HG03575 (cell line): Measurements from ENCODE around the gene TNS3.
"Not testable (repeated sequence)": the region's sequence is repeated elsewhere in the genome, so short reads cannot be mapped to it uniquely, and the experiment has no call there.

ENCODE experiments used
- ATAC-seq: cut with Tn5 transposase; IDR thresholded peaks from one replicate; pipeline ENCODE4 v1.9.1; 2021; ENCODE audit not compliant: unreplicated experiment, insufficient number of reproducible peaks, low FRiP score; ENCODE audit errors: extremely low read depth

Gene TNS3

DNA sequence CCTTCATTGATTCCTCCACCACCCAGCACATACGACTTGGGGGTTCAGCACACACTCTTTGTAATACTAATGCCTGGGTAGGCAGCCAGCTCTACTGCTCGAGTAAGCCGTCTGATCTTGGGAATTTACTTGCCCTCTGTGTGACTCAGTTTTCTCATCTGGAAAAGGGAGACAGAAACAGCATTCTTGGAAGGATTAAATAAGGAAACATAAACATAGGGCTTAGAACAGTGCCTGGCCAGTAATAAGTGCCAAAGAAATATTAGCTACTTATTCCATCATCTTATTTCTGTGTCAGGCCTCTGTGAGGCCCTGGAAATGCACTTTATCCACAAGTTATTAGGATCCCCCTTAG, 130.1 kb downstream of the TNS3 start:
- no peak for ATAC-seq

DNA sequence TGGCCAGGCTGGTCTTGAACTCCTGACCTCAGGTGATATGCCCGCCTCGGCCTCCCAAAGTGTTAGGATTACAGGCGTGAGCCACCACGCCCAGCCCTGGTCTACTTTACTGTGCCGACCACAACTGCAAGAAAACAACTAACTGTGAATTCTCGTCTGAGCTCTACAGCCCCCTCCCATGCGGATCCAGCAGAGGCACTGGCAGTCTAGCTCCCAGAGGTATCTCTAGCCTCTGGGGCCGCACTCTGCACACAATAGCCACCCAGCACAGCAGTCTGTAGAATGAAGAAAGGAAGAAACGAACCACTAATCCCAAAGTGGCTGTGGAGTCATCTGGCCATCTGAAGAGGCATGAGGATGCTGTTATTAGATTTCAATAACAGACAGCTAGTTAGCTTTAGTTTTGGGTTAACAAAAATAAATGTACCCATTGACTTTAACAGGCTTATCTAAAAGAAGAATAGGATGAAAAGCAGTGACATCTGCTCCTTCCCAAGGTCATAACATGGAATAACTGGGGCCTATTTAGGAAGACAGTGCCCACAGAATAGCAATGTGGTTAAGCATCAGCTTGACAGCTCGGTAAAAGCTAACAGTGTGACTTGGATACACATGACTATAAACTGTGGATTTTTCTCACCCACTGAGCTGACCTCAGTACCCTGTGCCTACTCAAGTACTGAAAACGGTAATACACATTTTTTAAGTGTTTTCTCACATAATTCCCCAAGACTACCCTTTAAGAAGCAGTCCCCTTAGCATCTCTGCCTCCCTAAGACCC, 131.9 kb downstream of the TNS3 start:
- ATAC-seq: no peak

DNA sequence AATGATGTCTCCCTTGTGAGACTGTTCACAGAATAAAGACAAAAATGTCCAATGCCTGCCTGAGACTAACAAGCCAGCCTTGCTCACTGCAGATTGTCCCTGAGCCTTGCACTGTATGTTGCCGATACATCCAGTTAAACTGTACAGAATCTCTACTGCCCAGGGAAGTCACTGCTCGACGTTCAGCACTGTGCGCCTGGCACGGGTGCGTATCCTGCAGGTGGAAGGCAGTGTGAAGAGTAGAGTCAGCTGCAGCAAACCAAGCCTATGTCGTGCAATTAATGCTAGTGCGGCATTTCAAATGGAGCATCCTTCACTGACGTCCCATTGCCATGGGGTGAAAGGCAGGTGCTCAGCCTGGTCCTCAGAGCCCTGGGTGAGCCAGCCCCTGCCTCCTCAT, 132.9 kb downstream of the TNS3 start:
- ATAC-seq: no peak

DNA sequence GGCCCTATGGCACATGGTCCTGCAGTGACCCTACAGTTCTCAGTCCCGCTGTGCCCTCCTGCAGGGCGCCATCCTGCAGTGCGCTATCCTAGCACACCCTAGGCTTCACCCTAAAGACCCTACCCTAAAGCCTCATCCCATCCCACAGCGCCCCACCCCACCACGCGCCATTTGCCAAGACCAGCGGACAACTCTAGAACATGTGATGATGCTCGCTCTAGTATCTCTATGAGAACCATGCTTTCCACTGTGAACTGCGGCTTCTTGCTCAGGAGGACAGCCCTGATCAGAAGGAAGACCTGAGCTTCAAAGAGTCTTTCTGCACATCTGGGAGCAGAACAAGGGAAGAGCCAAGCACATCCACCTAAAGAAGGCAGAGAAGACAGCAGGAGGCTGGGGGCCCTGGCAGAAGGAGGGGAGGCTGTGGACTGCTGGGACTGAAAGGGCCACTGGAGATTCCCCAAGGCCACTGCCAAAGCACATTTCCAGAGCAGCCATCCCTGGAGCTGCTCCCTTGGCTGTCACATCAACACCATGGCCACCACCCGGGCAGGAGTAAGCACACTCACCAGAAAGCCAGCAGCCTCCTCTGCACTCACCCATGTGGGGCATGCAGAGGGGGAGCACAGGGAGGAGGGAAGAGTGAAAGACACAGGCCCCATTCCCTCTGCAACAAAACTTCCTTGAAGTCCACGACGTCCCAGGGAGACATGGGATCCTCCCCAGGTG, 134.1 kb downstream of the TNS3 start:
- no peak for ATAC-seq

DNA sequence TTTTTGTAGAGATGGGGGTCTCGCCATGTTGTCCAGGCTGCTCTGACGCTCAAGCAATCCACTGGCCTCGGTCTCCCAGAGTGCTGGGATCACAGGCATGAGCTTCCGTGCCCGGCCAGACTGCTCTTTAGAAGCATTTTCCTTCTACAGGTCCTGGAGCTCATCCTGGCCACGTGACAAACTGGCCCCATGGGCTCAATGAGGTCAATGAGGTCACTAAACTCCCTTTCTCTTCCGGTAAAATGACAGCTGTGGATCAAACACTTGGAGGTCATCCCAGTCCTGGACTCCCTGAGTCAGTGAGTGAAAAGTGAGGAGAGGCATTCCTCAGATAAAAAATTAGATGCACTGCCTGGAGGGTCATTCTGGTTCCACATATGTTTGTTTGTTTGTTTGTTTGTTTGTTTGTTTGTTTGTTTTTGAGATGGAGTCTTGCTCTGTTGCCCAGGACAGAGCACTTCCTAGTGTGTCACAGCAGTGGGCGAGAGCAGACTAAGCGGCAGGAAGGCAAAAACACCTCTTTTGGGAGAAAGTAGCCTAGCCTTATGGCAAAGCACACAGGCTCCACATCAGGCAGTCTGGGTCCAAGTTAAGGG, 134.9 kb downstream of the TNS3 start:
- ATAC-seq: no peak

DNA sequence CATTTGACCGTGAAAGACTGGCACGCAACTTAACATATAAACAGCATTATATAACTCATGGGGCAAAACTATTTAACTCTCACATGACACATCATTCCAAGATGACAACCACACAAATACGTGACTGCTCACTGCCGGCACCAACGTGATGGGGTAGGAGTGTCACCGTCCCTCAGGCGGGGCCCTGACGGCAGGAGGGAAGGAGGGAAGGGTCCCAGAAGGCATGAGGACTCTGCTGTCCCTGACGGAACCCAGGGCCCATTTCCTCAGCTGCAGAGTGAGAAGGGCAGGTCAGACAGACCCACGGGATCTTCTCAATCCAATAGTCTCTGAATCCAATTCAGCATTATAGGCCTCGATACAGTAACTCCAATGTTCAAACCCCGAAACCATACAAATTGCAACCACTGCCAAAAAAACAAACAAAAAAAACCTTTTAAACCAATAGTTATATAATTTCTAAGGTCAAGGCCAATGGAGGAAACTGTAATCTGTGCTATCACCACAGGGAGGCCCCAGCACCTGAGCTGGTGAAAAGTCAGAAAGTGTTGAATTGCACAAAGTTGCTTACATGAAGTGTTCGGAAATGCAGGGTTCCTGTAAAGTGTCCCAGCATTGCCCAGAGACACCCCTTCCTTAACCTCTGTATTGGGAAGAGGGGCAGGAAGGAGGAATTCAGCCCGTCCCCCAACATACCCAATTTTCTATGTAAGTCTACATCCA, 137.4 kb downstream of the TNS3 start:
- ATAC-seq: no peak

DNA sequence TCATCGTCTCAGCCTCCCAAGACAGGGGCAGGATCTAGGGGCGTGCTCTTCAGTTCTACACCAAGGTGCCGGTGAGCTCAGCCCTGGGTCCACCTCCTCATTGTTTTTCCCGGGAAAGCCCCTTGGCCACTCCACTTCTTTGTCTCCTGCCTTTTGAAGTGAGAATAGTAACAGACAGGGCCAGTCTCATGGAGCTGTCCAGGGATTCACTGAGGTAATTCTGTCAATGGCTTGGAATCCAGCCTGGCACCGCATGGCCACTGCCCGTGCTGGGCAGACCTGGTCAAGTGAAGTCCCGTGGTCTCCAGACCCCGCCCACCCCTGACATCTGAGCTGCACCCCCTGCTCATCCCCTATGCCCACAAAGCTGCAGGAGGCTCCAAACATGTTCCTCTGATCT, 138.9 kb downstream of the TNS3 start:
- no peak for ATAC-seq

DNA sequence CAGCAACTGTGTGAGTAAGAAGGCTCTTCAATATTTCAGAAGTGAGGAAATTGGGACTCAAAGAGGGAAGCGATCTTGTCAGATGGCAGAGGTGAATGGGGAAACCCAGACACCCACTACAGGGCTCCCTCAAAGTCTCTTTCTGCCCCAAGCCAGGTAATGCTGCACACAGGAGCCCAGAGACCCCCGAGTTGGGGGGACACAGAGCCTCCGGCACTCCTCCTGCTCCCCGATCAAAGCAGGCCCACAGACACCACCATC, 139.4 kb downstream of the TNS3 start:
- no peak for ATAC-seq

DNA sequence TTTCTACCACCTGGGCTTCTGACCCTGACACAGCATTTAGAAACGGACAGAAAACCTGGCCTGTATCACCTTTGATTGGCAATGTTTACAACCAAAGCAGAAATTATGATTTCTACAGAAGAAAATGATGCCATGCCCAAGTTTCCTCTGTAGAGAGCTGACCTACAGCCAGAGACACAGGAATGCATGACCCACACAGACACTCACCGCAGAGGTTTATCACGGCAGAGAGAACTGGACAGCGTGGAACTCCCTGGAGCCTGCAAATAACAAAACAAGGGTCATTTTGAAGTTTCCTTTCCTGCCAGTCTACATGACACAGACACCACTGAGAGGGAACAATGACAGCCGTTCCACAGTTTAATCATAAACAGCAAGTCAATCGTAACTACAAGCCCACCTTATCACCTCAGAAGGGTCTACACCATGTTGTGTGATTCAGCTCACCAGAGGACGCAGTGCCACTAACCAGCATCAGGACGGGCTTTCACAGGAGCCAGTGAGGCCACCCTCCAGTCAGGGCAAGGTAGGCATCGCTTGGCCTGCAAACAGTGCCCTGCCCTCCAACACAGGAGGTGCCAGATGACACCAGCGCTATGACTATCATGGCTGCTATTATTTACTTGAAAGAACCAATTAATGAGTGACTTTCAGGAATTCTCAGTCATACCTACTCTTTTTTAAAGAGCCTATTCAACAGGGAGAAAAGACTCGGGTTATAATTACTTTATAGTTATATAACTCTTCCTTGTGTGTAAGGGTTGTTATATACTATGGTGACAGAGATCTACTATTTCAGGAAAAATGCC, 139.9 kb downstream of the TNS3 start:
- no peak for ATAC-seq

DNA sequence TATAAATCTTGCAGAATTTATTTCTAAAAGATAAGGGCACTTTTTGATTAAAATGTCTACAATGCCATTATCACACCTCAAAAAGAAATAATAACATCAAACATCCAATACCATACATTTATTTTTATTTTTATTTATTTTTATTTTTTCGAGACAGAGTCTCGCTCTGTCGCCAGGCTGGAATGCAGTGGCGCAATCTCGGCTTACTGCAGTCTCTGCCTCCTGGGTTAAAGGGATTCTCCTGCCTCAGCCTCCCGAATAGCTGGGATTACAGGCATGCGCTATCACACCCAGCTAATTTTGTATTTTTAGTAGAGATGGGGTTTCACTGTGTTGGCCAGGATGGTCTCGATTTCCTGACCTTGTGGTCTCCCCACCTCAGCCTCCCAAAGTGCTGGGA, 140.9 kb downstream of the TNS3 start:
- not testable (repeated sequence) for ATAC-seq

DNA sequence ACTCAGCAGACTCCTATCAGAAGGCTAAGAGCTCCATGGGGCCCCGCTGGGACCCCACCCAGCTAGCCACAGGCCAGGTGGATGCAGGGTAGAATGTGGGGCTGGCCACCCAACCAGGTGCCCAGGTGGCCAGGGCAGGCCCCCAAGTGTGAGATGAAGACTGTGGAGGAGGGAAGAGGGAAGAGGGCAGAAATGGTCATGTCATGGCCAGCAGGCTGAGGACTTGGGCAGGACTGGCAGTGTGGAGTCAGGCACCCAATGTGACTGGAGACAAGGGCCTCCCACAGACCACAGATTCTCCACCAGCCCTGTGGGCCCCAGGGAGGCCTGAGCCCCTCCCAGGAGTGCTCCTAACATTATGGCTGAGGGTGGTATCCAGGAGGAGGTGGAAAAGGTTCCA, 141.6 kb downstream of the TNS3 start:
- no peak for ATAC-seq

DNA sequence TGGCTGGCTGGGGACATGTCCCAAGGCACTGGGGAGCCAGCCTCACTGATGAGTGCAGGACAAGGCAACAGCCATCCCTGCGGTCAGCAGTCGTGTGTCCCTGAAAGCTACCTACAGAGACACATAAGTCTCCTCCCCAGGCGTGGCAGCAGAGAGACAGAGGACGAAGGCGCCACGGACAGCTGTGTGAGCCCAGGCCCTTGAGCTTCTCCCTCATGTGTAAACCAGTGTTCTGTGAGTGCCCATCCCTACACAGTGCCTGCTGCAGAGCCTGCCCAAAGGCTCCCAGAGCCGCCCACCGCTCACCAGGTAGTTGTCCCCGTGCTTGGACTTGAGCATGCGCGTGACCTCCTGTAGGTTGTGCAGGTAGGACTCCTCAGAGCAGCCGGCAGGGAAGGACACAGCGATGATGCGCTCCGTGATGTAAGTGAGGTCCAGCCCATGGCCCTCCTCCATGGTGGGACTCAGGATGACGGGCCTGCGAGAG, 142.7 kb downstream of the TNS3 start:
- no peak for ATAC-seq

DNA sequence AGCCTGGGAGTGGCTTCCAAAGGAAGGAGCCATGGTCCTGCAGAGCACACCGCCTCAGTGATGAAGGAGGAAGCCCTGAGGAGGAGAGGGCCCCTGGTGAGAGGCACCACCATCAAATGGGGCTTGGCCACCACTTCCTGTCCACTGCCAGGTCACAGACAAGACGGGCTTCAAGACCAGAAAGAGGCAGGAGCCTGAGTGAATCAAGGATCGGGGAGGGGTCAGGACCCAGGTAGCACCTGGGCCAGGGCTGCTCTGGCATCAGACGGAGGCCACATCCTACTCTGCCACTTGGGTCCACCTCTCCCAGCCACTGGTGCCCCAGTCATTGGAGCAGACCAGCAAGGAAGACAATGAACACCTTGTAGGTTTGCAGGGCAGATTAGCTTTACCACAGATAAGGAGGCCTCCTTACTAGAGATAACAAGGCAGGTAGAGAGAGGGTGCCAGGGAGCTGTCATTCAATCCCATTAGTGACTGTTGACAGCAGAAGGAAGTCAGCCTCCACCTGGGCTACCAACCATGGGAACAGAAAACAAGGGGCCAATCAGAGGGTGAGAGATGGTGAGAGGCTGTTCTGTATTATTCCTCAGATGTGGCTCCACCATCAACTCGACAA, 143.4 kb downstream of the TNS3 start:
- no peak for ATAC-seq

DNA sequence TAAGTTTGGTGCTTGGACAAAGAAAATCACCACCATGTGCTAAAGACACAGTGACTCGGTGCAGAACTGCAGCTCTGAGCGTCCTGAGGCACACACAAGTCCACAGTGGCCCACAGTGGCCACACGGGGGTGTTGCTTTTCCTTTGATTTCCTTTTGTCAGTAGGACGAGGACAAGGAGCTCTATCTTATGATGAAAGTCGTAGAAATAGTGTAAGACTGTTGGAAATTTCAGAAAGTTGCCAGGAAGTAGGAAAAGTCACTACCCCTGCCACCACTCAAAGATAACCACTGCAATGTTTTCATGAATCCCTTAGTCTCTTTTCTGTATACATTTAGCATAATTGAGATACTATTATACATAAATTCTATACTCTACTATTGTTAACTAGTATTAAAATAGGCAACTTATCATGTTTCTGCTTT, 146.0 kb downstream of the TNS3 start:
- no peak for ATAC-seq

DNA sequence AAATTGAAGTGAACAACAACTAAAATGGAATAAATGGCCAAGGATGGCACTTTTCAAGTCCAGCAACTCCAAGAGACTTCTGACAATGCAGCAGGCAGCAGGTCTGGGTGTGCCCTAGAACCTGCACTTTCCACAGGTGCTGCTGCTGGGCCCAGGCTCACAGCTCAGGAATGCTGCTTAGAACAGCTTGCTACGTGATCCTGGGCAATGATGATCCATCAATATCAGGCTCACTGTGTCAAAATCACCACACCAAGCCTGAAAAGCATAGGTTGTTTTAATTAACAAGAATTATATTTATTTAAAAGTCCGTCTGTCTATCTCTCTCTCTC, 148.4 kb downstream of the TNS3 start:
- ATAC-seq: no peak

DNA sequence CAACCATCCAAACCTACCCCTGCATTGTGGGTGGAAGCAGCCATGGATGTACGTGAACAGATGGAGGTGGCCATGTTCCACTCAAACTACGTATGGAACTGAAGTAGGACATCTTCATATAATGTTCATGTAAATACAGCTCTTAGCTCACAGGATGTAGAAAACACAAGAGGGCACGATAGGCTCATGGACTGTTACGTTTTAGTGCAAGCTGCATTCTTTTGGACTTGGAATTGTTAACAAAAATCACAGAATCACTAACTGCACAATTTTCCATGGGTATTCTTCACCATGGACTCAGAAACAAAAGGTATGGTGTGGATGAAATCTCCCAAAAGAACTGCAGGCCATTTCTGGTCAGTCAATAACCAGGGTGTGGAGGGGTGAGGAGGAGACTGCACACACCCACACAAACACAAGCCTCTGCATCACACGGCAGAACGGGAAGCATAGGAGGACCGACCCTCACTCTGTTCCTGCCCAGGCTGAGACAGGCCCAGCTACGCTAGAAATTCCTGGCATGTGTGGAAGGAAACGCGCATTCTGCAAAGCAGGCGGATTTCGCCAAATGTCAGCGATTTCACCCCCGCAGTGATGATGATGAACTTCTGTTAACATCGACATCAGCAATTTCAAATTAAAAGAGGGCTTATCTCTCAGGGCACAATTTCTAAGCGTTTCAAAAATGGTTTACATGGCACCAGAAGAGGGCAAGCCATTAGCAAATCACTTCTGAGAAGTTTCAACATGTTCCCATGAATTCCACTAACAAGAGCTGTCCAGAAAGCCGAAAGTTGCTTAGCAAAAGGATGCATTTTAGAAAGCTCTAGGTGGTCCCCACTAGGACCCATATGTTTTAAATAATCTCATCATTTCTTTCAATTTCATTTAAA, 149.0 kb downstream of the TNS3 start:
- no peak for ATAC-seq

DNA sequence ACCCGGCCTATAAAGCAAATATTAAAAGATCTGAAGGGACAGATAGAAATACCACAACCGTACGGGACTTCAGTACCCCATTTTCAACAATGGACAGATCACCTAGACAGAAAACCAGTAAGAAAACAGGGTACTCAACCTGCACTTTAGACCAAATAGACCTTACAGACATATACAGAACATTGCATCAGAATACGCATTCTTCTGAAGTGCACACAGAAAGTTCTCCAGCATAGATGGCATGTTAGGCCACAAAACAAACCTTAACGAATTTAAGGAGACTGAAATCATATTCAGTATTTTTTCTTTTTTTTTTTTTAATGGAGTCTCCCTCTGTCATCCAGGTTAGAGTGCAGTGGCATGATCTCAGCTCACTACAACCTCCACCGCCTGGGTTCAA, 151.5 kb downstream of the TNS3 start:
- no peak for ATAC-seq
